Lower leg skin (tissue), 3 donors: Measurements from ENCODE around the gene LCMT1.
"Not testable (repeated sequence)": the region's sequence is repeated elsewhere in the genome, so short reads cannot be mapped to it uniquely, and the experiment has no call there.

ENCODE experiments used
- POLR2A ChIP-seq, 2 donors: fragments of 450-650 bp; IDR thresholded peaks; one replicate each; pipeline ENCODE4 v1.6.1; 2016 to 2017; ENCODE audit warnings: antibody characterized with exemption in 2 of 2, mild to moderate bottlenecking in 1 of 2, moderate library complexity in 1 of 2
- TF ChIP-seq, protein P1 (sequence below), 3 donors: fragments of 450-650 bp; IDR thresholded peaks; one replicate each; pipeline ENCODE4 v1.5.1; 2016; ENCODE audit warnings: antibody characterized with exemption in 3 of 3, mild to moderate bottlenecking in 3 of 3, moderate library complexity in 2 of 3

DNA sequence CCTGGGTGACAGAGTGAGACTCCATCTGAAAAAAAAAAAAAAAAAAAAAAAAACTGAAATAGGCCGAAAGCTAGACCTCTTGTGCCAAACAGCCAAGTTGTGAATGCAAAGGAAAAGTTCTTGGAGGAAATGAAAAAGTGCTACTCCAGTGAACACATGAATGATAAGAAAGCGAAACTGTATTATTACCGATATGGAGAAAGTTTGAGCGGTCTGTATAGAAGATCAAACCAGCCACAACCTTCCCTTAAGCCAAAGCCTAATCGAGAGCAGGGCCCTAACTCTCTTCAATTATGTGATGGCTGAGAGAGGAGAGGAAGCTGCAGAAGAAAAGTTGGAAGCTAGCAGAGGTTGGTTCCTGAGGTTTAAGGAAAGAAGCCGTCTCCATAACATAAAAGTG is 69.7 kb downstream of the LCMT1 start:
- TF ChIP-seq, protein P1, sequence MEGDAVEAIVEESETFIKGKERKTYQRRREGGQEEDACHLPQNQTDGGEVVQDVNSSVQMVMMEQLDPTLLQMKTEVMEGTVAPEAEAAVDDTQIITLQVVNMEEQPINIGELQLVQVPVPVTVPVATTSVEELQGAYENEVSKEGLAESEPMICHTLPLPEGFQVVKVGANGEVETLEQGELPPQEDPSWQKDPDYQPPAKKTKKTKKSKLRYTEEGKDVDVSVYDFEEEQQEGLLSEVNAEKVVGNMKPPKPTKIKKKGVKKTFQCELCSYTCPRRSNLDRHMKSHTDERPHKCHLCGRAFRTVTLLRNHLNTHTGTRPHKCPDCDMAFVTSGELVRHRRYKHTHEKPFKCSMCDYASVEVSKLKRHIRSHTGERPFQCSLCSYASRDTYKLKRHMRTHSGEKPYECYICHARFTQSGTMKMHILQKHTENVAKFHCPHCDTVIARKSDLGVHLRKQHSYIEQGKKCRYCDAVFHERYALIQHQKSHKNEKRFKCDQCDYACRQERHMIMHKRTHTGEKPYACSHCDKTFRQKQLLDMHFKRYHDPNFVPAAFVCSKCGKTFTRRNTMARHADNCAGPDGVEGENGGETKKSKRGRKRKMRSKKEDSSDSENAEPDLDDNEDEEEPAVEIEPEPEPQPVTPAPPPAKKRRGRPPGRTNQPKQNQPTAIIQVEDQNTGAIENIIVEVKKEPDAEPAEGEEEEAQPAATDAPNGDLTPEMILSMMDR (IDR thresholded peaks at IDR 0.05) = not testable (repeated sequence)
- not testable (repeated sequence) for TF ChIP-seq POLR2A (IDR thresholded peaks at IDR 0.05)
